Kidney (tissue), 14 donors: Measurements from ENCODE around the gene POLD4. TPM values are rescaled to one million over a fixed set of nuclear protein-coding genes. Genes with fewer than 3 reads are reported as not detected.

Experiments used
- DNase-seq, 5 donors: peaks; one replicate each; pipeline ENCODE4 v3.0.0-alpha.2; 2013 to 2020
- FAIRE-seq: peaks from 2 replicates; lab custom pipeline; 2012; peaks lifted over from hg19 to GRCh38; lab: Jason Lieb, UNC
- H3K27ac ChIP-seq, 2 donors: one replicate each; pipeline ENCODE4 v1.7.0; 2013; ENCODE audit warnings: low read depth in 2 of 2, low read length in 2 of 2, inconsistent platforms in 1 of 2
- H3K27me3 ChIP-seq: one replicate; pipeline ENCODE4 v1.7.1; 2013; ENCODE audit warnings: low read length, inconsistent platforms; ENCODE audit not compliant: control insufficient read depth, insufficient read depth
- H3K36me3 ChIP-seq, 3 donors: one replicate each; pipeline versions ENCODE4 v1.7.0 to v1.7.1; 2013; ENCODE audit warnings: low read length in 3 of 3, control low read depth in 1 of 3, inconsistent platforms in 1 of 3; ENCODE audit not compliant: insufficient read depth in 3 of 3, control insufficient read depth in 2 of 3
- H3K4me1 ChIP-seq, 3 donors: one replicate each; pipeline versions ENCODE4 v1.7.0 to v1.7.1; 2013; ENCODE audit warnings: low read length in 3 of 3, inconsistent platforms in 1 of 3, low read depth in 1 of 3; ENCODE audit not compliant: control insufficient read depth in 2 of 3, insufficient read depth in 2 of 3
- H3K4me3 ChIP-seq, 3 donors: one replicate each; pipeline versions ENCODE4 v1.7.0 to v1.8.1; 2013; ENCODE audit warnings: low read length in 3 of 3, control low read depth in 1 of 3, inconsistent platforms in 1 of 3
- H3K9ac ChIP-seq, 3 donors: one replicate each; pipeline versions ENCODE4 v1.7.0 to v1.7.1; 2013; ENCODE audit warnings: low read length in 3 of 3, control low read depth in 1 of 3, inconsistent platforms in 1 of 3
- H3K9me3 ChIP-seq, 3 donors: one replicate each; pipeline versions ENCODE4 v1.7.0 to v1.7.1; 2013; ENCODE audit warnings: low read length in 3 of 3, control low read depth in 1 of 3, inconsistent platforms in 1 of 3; ENCODE audit not compliant: control insufficient read depth in 2 of 3, insufficient read depth in 1 of 3
- CTCF ChIP-seq: IDR thresholded peaks from 3 replicates; pipeline ENCODE4 v1.5.1; 2012; ENCODE audit warnings: mild to moderate bottlenecking, moderate library complexity, borderline replicate concordance; ENCODE audit not compliant: insufficient read depth; ENCODE audit errors: extremely low read depth
- intact Hi-C: fragments of 100-400 bp; cut with DNase I; formaldehyde crosslinking; loops from one replicate; pipeline ENCODE4 v1.11.1; 2022
- polyA plus RNA-seq: library from polyadenylated mRNA; stranded (reverse); fragments of 350-450 nt; fragmentation: Illumina TruSeq; extraction: RNeasy Lipid Tissue Mini Kit (QIAGEN cat#74804); gene quantifications from one replicate; pipeline ENCODE4 v1.2.3, GENCODE V29; 2014; ENCODE audit warnings: low read depth, low replicate concordance; ENCODE audit not compliant: insufficient read depth
- total RNA-seq: library from RNA; stranded (reverse); fragmentation: NEBNext Ultra II Directional; extraction: Animal tissue kit (Norgen Biotek cat#: 25700); gene quantifications from one replicate; pipeline ENCODE4 v1.2.1, GENCODE V29; 2021
- donor health status: control.
- donor health status: control.
- donor health status: control.
- donor health status: control.
- donor health status: control.
- donor health status: DM: yes; HTN: yes; CAD: no.
- donor health status: Normal renal cell carcinoma (clear cell type).

The POLD4 gene
- total and polyA plus RNA-seq, 2 donors from 2014 or later, result 54.4 to 174 TPM

- DNase-seq (no peak), FAIRE-seq (no peak)
- Histone ChIP-seq H3K36me3 (peaks cover 0 to 19% (median 2%) of the 10 kb centered on the region in 3 donors), H3K4me1 (peaks cover 0 to 20% (median 8%) of the 10 kb centered on the region in 3 donors), H3K27ac (no peak overlapping the region), H3K27me3 (no peaks in the 10 kb centered on the region), H3K4me3 (no peak overlapping the region), H3K9ac (no peak overlapping the region), H3K9me3 (no peaks in the 10 kb centered on the region)
- intact Hi-C loops, result no loop called here
- TF ChIP-seq CTCF, result no peak
Observed at GRCh38 chr11:67396587-67397389, 43.4 kb upstream of the POLD4 start.

GRCh38 chr11:67396259-67396581, 42.9 kb upstream of the POLD4 start:
- intact Hi-C loops, result no loop called here
- peaks cover 0 to 19% (median 2%) of the 10 kb centered on the region in 3 donors for H3K36me3 ChIP-seq
- H3K27ac ChIP-seq, result no peak overlapping the region
- no peaks in the 10 kb centered on the region for H3K9me3 ChIP-seq
- no peak overlapping the region for H3K4me3 ChIP-seq
- no peak for TF ChIP-seq CTCF
- H3K27me3 ChIP-seq, result no peaks in the 10 kb centered on the region
- FAIRE-seq (no peak), DNase-seq (no peak)
- peaks cover 0 to 20% (median 8%) of the 10 kb centered on the region in 3 donors for H3K4me1 ChIP-seq
- no peak overlapping the region for H3K9ac ChIP-seq

GRCh38 chr11:67395555-67396258, 42.4 kb upstream of the POLD4 start:
- intact Hi-C loops, result no loop called here
- H3K4me3 ChIP-seq, result no peak overlapping the region
- FAIRE-seq (no peak), DNase-seq (no peak)
- no peaks in the 10 kb centered on the region for H3K9me3 ChIP-seq
- no peaks in the 10 kb centered on the region for H3K27me3 ChIP-seq
- H3K27ac ChIP-seq, result no peak overlapping the region
- peaks cover 0 to 19% (median 5%) of the 10 kb centered on the region in 3 donors for H3K4me1 ChIP-seq
- peaks cover 0 to 19% (median 2%) of the 10 kb centered on the region in 3 donors for H3K36me3 ChIP-seq
- TF ChIP-seq CTCF, result no peak
- H3K9ac ChIP-seq, result no peak overlapping the region
